Type B pancreatic cell (in vitro differentiated cells): ENCODE results near the gene MPZL2. TPM values are rescaled to one million over a fixed set of nuclear protein-coding genes. Genes with fewer than 3 reads are reported as not detected.

Source experiments
- DNase-seq: peaks from one replicate; pipeline ENCODE4 v3.0.0; 2021; ENCODE audit warnings: mixed read lengths; ENCODE audit not compliant: unreplicated experiment; ENCODE audit errors: extremely low spot score
- H3K27ac Mint-ChIP-seq: 2 replicates; pipeline ENCODE4 v1.8.0; 2021; ENCODE audit warnings: mild to moderate bottlenecking, mixed read lengths
- H3K27me3 Mint-ChIP-seq: 2 replicates; pipeline ENCODE4 v1.8.0; 2021; ENCODE audit warnings: mixed read lengths
- H3K36me3 Mint-ChIP-seq: 2 replicates; pipeline ENCODE4 v1.8.0; 2021; ENCODE audit warnings: mixed read lengths
- H3K4me1 Mint-ChIP-seq: one replicate; pipeline ENCODE4 v1.8.0; 2021; ENCODE audit warnings: mixed read lengths; ENCODE audit not compliant: unreplicated experiment
- H3K4me3 Mint-ChIP-seq: 2 replicates; pipeline ENCODE4 v1.8.0; 2021; ENCODE audit warnings: mild to moderate bottlenecking, mixed read lengths
- H3K9me3 Mint-ChIP-seq: 2 replicates; pipeline ENCODE4 v1.8.0; 2021; ENCODE audit warnings: mixed read lengths
- total RNA-seq: library from RNA; stranded (reverse); gene quantifications from 2 replicates; pipeline ENCODE4 v1.2.1, GENCODE V29; 2021; ENCODE audit warnings: low replicate concordance
- TF ChIP-seq, protein P1 (sequence below): fragments of 200-600 bp; sonication (generic); conservative IDR thresholded peaks from 2 replicates; pipeline ENCODE4 v1.5.0; 2021; ENCODE audit warnings: antibody characterized with exemption, mild to moderate bottlenecking

MPZL2 gene
- total RNA-seq, 1 donor from 2014 or later, result 32.7 TPM

DNA sequence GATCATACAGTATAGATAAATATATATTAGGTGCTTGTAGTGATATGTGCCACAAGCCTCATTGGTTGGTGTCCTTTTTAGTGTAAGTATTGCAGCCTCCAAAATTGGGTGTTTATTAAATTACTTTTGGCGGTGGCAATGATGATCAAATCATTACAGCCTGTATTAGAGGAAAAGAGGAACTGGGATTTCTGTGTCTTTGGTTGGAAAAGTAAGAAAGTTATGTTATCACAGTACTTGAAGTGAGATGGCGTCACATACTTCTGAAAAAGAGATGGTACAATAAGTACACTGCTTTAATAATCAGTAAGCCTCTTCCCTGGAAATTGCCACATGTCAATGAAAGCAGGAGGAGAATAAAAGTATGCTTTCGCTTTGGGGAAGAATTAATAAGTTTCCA lies 11.4 kb downstream of the MPZL2 start:
- H3K4me3 Mint-ChIP-seq, result peak overlapping the region; percentile 97
- peaks cover 9% of the 10 kb centered on the region for H3K4me1 Mint-ChIP-seq
- no peaks in the 10 kb centered on the region for H3K9me3 Mint-ChIP-seq
- H3K36me3 Mint-ChIP-seq, result peaks cover 4% of the 10 kb centered on the region
- DNase-seq, result no peak
- TF ChIP-seq, protein P1, sequence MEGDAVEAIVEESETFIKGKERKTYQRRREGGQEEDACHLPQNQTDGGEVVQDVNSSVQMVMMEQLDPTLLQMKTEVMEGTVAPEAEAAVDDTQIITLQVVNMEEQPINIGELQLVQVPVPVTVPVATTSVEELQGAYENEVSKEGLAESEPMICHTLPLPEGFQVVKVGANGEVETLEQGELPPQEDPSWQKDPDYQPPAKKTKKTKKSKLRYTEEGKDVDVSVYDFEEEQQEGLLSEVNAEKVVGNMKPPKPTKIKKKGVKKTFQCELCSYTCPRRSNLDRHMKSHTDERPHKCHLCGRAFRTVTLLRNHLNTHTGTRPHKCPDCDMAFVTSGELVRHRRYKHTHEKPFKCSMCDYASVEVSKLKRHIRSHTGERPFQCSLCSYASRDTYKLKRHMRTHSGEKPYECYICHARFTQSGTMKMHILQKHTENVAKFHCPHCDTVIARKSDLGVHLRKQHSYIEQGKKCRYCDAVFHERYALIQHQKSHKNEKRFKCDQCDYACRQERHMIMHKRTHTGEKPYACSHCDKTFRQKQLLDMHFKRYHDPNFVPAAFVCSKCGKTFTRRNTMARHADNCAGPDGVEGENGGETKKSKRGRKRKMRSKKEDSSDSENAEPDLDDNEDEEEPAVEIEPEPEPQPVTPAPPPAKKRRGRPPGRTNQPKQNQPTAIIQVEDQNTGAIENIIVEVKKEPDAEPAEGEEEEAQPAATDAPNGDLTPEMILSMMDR, result no peak
- H3K27me3 Mint-ChIP-seq, result peaks cover 20% of the 10 kb centered on the region
- H3K27ac Mint-ChIP-seq, result peak overlapping the region; percentile 100

DNA sequence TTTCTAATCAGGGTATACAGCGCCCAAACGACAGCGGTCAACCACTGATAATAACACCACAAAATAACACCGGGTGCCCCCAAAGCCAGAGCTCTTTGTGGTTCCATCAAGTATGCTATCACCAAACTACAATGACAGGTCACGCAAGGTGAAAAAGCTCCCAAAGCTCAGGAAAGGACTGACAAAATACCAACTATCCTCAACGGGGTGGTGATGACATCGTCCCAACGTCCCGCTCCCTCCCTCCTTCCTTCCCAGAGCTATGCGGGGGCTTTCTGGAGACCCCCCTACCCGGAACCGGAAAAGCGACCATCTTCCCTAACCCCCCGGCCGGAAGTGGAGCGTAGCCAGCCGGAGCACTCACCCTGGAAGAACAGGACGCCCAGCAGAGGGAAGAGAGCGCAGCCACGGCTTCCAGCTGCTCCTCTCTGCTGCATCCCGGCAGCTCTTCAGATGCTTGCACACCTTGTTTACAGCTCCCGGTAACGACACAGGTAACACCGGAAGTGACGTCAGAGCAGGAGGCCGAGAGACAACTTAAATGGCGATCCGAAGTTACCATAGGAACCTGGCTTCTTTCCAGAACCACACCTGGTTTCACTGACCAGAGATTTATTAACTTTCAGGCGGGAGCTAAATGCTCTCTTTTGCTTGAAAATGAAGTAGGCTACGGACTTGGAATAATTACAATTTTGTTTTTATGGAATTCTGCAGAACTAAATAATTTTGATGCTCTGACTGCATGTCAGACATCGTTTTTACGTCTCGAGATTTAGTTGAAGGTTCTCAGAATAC lies 12.0 kb downstream of the MPZL2 start, which contains the start of gene MPZL3:
Gene MPZL3 (minus strand): TSS at position 508 of the 795 bp plus-strand sequence. CDS start 71 bp downstream, at position 437.
- Mint-ChIP-seq H3K27me3 (peaks cover 26% of the 10 kb centered on the region), H3K9me3 (no peaks in the 10 kb centered on the region)

DNA sequence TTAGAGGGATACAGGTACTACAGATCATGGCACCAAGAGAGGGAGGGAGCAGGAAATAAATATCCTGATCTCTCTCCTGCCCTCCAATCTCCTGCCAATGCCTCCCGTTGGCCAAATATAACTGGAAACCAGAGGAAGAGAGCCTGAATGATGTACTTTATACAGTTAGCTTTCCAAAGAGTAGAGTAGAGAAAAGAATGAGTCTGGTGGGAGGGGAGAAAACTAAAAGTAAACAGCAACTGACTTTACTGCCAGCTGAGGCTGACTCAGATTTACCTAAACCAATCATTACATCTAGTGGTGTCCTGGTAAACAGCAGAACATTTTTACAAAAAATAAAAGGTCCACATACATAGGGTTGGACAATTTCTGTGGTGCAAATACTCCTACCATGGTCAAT lies 17.1 kb downstream of the MPZL2 start:
- Mint-ChIP-seq H3K9me3 (no peaks in the 10 kb centered on the region), H3K27me3 (peaks cover 51% of the 10 kb centered on the region), H3K36me3 (peaks cover 6% of the 10 kb centered on the region), H3K4me3 (no peak overlapping the region), H3K4me1 (peaks cover 9% of the 10 kb centered on the region), H3K27ac (peak overlapping the region; percentile 55)
- no peak for DNase-seq
- TF ChIP-seq, protein P1, result no peak

More for the DNA sequence above, 12.0 kb downstream of the MPZL2 start, which contains the start of gene MPZL3:
- TF ChIP-seq, protein P1, result no peak
- H3K36me3 Mint-ChIP-seq, result peaks cover 2% of the 10 kb centered on the region
- H3K4me1 Mint-ChIP-seq, result peaks cover 9% of the 10 kb centered on the region
- peak; percentile 81 for DNase-seq
- peak within 1 kb of the TSS; percentile 100 for H3K27ac Mint-ChIP-seq
- H3K4me3 Mint-ChIP-seq, result peak within 1 kb of the TSS; percentile 97

DNA sequence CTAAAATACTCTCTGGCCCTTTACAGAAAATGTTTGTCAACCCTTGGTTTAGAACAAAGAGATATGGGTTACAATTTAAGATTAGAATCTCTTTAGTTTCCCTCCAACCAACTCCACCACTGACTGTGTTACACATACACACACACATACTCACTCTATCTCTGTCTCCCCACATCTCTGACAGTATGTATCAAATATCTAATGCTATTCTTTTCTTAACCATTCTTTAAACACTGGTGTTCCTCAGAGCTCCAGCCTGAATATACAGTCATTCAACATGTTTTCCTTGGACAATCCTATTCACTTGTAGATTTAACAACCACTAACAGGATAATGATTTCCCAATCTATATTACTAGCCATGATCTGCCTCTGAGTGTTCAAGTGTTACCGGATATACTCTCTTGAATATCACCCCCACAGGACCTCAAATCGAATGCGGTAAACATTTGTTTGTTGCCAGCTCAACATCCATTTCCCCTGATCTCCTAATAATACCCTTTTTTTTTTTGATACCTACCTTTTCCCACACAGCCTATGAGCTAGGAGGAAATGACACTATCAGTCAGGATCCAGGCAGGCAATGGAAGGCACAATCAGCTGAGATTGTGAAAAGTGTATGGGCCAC lies 18.0 kb downstream of the MPZL2 start:
- Mint-ChIP-seq H3K27me3 (peaks cover 51% of the 10 kb centered on the region), H3K27ac (peak overlapping the region; percentile 14), H3K4me3 (no peak overlapping the region), H3K36me3 (peaks cover 6% of the 10 kb centered on the region), H3K4me1 (peaks cover 8% of the 10 kb centered on the region), H3K9me3 (no peaks in the 10 kb centered on the region)
- TF ChIP-seq, protein P1, result no peak
- DNase-seq, result no peak

DNA sequence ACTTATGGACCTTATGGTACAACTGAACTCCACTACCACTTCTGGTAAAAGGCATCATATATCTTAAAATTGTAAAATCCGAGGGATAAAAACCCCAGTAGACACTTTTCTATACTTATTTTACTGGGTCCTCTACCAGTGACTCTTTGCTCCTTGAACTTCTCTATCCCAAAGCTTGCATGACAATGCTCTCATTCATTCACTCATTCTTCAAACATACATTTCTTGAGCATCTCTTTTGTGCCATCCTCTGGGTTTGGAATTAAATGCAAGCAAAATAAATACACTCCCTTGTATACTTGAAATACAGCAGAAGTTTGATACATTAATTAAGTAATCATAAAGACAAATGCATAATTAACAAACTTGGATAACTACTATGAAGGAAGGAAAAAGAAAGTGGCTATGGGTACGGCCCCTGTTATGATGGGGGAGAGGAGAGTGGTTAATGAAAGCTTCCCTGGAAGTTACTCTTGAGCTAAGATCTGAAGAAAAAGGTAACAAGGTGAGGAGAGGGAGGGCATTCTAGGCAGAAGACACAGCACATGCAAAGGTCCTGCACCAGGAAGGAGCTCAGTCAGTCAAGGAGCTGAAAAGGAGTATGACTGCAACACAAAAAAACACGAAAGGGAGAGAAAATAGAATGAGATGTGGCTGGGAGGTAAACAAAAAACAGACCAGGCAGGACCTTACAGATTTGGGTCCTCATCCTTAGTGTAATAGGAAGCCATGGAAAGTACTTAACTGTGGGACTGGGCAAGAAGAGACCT lies 19.9 kb downstream of the MPZL2 start:
- peaks cover 6% of the 10 kb centered on the region for H3K36me3 Mint-ChIP-seq
- H3K4me1 Mint-ChIP-seq, result peaks cover 12% of the 10 kb centered on the region
- DNase-seq, result no peak
- H3K27ac Mint-ChIP-seq, result peak overlapping the region; percentile 52
- TF ChIP-seq, protein P1, result no peak
- H3K9me3 Mint-ChIP-seq, result no peaks in the 10 kb centered on the region
- H3K27me3 Mint-ChIP-seq, result peaks cover 43% of the 10 kb centered on the region
- H3K4me3 Mint-ChIP-seq, result no peak overlapping the region
